ENCODE results near the gene PODNL1. TPM values are rescaled to one million over a fixed set of nuclear protein-coding genes. Genes with fewer than 3 reads are reported as not detected.
A peak's percentile ranks its signal among the peaks of the same experiment; 100 is the strongest.

PODNL1 gene
- total RNA-seq: 3.1 TPM
- long read RNA-seq, partial matches to known transcripts: 0 of 8 reads
- long read RNA-seq, other reads (novel, unspliced or antisense): 6 of 8 reads

DNA sequence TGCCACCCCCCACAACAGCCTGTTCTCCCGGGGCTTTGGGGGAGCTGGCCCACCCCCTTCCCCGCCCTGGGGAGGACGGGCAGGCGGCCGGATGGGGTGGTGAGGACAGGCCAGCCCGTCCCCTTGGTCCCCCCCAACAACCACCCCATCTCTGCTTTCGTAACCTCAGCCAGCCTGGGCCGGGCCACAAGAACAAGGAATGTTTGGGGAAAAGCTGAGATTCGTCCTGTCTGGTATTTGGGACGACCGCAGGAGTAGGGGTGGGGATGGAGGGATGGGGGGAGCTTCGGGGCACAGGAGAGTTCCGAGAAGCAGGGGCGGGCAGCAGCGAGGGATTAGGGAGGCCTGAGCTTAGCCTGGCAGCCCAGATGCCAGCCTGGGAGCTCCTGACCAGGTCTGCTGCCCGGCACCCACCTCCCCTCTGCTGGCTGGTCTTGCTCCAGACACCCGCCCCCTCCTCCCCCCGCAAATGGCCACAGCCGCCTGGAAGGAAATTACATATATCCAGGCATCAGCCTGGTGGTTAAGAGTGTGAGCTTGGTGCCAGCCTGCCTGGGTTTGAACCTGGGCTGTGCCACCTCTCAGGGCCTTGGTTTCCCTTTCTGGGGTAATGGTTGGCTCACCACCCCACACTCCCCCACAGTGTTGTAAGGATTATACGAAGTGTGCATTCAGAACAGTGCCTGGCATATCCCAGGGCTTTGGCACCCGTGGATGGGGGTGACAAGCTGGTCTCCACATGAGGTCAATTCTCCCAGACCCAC lies at the start of gene PODNL1:
Gene PODNL1, minus strand, starts transcription at position 117 of the 764 bp plus-strand sequence. CDS start 236 bp downstream, outside the sequence.
- intact Hi-C loops (cut with DNase I): no loop called here
- DNase-seq (no peak), ATAC-seq (ENCODE audit: poor library complexity) (peak; percentile 27)

DNA sequence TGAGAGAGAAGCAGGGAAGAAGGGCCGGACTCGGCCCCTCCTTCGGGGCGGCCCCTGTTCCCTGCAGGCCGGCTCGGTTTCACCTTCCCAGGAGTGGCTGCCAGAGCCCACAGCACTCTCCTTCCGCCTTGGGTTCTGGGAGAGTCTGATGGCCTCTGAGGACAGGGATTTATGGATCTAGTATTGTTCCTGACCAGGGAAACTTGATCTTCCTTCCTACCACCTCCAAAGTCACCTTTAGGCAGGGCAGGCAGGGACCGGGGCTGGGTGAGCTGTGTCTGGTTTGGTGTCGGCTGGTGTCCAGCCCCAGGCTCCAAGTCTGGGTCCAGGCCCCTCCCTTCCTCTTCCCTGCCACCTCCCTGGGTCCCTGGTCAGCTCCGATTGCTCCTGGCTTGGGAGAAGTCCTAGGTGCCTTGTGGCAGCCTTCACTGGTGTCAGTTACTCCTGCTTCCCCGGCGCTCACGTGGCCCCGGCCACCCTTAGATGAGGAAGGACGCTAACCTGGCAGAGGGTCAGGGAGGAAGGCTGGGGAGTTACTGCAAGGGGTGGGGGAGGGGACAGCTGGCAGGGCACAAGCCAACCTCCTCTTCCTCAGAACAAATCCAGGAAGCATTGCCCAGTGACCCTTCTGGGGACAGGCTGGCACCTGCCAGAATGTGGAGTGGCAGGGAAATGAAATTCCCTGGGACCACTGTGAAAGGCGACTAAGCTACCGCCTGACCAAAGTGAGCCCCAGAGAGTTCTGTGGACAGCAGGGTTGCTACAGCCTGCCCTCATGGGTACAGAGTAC lies 49.1 kb upstream of the PODNL1 start:
- intact Hi-C loops (cut with DNase I): no loop called here
- ATAC-seq (ENCODE audit: poor library complexity) (peak; percentile 71), DNase-seq (peak; percentile 76)

DNA sequence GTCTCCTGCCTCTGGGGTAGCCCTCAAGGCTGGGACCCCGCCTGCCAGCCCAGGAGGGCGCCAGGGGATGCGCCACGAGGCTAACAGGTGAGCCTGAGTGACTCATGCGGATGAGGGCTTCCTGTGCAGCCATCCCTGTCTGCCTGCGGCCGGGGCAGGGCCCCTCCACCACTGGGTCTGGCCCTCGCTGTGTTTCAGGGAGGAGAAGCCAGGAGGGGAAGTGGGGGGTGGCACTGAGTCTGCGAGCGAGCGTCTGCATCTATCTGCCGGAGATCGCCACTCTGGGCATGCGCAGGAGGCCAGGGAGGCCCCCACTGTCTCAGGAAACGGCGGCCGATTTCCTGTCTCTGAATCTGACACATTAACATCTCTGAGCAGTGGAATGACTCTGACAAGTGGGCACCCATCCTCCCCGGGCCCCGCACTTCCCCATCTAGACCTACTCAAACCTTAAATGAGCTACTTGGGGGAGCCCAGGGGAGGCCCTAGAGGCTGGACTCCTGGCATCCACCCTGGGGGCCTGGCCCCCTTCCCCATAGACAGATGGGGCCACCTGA lies 48.2 kb upstream of the PODNL1 start:
- DNase-seq (peak; percentile 93), ATAC-seq (ENCODE audit: poor library complexity) (peak; percentile 46)
- intact Hi-C loops (cut with DNase I): no loop called here

GRCh38 chr19:13985771-13986347 lies 47.6 kb upstream of the PODNL1 start:
- ATAC-seq (ENCODE audit: poor library complexity): no peak
- intact Hi-C loops (cut with DNase I): no loop called here

GRCh38 chr19:13984875-13985741 lies 46.9 kb upstream of the PODNL1 start:
- intact Hi-C loops (cut with DNase I): no loop called here
- ATAC-seq (ENCODE audit: poor library complexity) (no peak), DNase-seq (no peak)

More at GRCh38 chr19:13985771-13986347, 47.6 kb upstream of the PODNL1 start:
- no peak for DNase-seq

DNA sequence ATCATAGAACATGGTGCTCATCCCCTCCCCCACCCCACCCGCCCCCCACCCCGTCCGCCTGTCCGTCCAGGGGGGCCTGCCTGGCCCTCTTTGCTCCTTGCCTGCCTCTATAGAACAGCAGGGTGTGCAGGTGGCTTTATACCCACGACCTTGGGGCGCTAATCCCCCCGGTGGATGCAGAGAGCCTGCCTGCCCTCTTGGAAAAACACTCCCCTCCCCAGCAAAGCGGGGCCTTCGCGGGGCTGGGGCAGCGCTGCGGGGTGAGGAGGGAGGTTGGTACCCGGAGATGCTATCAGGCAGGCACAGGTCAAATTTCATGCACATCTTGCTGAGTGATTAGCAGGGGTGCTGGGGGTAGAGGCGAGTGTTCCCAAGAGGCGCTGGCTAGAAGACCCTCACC lies 46.0 kb upstream of the PODNL1 start:
- ATAC-seq (ENCODE audit: poor library complexity): no peak
- intact Hi-C loops (cut with DNase I): no loop called here
- no peak for DNase-seq

- intact Hi-C loops (cut with DNase I): no loop called here
- ATAC-seq (ENCODE audit: poor library complexity): no peak
Observed at GRCh38 chr19:13983213-13983889, 45.1 kb upstream of the PODNL1 start.

GRCh38 chr19:13982773-13983172 lies 44.6 kb upstream of the PODNL1 start:
- intact Hi-C loops (cut with DNase I): no loop called here

More at GRCh38 chr19:13983213-13983889, 45.1 kb upstream of the PODNL1 start:
- no peak for DNase-seq

GRCh38 chr19:13981988-13982501 lies 43.8 kb upstream of the PODNL1 start:
- no peak for ATAC-seq (ENCODE audit: poor library complexity)
- no peak for DNase-seq
- intact Hi-C loops (cut with DNase I): no loop called here

More at GRCh38 chr19:13982773-13983172, 44.6 kb upstream of the PODNL1 start:
- DNase-seq (no peak), ATAC-seq (ENCODE audit: poor library complexity) (no peak)

- intact Hi-C loops (cut with DNase I): no loop called here
- no peak for ATAC-seq (ENCODE audit: poor library complexity)
- no peak for DNase-seq
Observed at GRCh38 chr19:13981467-13981866, 43.2 kb upstream of the PODNL1 start.

GRCh38 chr19:13981021-13981420 lies 42.8 kb upstream of the PODNL1 start:
- no peak for DNase-seq
- intact Hi-C loops (cut with DNase I): no loop called here
- no peak for ATAC-seq (ENCODE audit: poor library complexity)

- intact Hi-C loops (cut with DNase I): no loop called here
- ATAC-seq (ENCODE audit: poor library complexity) (no peak), DNase-seq (no peak)
Observed at GRCh38 chr19:13980340-13980739, 42.1 kb upstream of the PODNL1 start.

DNA sequence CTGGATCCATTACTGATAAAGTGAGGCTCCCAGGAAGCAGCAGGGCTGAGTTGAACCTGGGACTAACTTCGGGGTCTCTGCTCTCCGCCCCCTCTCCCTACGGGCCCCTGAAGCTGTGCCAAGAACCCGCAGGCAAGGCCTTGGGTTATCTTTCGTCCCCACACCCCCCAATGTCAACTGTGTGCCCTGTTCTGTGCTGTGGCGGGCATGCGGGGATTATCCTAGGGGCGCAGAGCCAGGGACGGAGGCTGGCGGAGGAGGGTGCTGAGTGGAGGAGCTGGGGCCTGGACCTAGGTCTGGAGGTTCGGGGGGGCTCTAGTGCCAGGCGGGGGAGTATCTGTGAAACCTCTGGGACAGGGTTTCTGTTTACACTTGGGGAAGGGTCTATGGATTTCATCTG lies 41.5 kb upstream of the PODNL1 start:
- intact Hi-C loops (cut with DNase I): no loop called here
- ATAC-seq (ENCODE audit: poor library complexity): no peak
- DNase-seq: no peak

DNA sequence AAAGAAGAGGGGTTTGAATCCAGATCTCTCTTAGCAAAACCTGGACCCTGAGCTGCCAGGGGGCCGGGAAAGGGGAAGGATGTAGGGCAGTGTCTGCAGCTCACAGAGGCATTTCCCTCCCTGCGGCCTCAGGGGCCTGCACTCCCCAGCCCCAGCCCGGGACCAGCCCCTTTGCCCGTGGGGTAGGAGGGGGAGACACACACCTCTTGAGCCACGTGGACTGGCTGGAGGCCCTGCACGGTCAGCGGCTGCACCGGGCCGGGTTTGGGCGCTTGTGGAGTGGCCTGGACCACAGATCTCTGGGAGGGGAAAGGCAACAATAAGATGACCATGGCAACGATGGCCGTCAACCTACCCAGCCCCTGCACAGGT lies 41.0 kb upstream of the PODNL1 start:
- ATAC-seq (ENCODE audit: poor library complexity) (peak; percentile 8), DNase-seq (no peak)
- intact Hi-C loops (cut with DNase I): no loop called here

DNA sequence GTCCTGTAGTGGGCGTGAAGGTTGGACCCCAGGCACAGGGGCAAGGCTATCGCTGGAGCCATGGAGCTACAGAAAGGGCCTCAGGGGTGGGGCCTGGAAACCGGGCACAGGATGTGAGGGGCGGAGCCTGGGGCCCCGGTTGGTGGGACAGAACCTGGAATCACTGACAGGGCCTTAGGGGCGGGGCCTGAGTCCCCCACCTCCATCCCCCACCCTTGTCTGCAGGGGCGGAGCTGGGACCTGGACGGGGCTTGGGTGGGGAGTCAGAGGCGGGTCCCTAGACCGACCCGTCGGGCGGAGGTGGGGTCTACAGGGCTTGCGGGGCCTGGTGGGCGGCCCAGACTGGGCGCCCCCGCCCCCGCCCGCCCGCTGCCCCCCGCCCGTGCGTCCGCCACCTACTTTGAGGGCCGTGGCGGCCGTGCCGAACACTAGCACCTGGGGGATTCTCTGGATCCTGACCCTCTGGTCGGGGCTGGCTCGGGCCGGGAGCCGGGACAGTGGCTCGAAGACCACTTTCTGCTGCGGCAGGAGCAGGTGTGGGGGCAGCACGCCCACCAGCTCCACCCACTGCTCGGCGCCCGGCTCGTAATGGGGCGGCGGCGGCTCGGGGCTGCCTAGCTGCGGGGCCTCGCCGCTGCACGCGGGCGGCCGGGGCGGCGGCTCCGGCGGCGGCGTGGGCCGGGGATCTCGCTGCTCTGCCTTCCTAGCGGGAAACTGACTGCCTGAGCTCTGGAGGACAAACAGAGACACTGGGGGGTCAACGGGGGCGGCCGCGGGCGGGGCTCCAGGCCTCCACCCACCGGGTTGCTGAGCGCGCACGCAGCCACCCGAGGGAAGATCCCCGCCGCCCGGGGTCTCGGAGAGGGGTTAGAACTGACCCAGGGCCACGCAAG lies 40.4 kb upstream of the PODNL1 start:
- intact Hi-C loops (cut with DNase I): no loop called here
- peak; percentile 92 for DNase-seq
- peak; percentile 83 for ATAC-seq (ENCODE audit: poor library complexity)

- intact Hi-C loops (cut with DNase I): no loop called here
- no peak for ATAC-seq (ENCODE audit: poor library complexity)
- DNase-seq: no peak
Observed at GRCh38 chr19:13977803-13978202, 39.6 kb upstream of the PODNL1 start.

DNA sequence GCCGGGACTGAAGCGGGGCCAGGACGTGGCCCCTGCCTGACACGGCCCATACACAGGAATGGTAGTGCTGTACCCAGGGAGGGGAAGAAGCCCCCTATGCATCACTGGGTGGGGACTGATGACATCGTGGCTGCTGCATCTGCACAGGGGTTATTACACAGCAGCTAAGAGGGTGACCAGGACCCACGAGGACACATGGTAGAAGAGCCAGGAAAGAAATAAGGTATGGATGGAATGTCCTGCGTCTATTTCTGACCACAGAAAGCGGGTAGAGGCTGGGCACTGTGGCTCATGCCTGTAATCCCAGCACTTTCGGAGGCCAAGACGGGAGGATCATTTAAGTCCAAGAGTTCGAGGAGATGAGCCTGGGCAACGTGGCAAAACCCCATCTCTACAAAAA lies 38.2 kb upstream of the PODNL1 start:
- peak; percentile 43 for ATAC-seq (ENCODE audit: poor library complexity)
- no peak for DNase-seq
- intact Hi-C loops (cut with DNase I): no loop called here

All from Right ventricle myocardium superior (tissue), 1 donor.